Testis (tissue), 3 donors: ENCODE results near the gene TFDP2. TPM values are rescaled to one million over a fixed set of nuclear protein-coding genes. Genes with fewer than 3 reads are reported as not detected.

Source experiments
- DNase-seq: peaks from one replicate; pipeline ENCODE4 v3.0.0-alpha.2; 2019
- H3K27ac ChIP-seq, 2 donors: fragments of 200-600 bp; sonication (generic); one replicate each; pipeline ENCODE4 v1.5.1; 2019
- H3K27me3 ChIP-seq: fragments of 200-600 bp; sonication (generic); one replicate; pipeline ENCODE4 v1.5.1; 2019
- H3K36me3 ChIP-seq: fragments of 200-600 bp; sonication (generic); one replicate; pipeline ENCODE4 v1.5.1; 2017; ENCODE audit warnings: low read depth; ENCODE audit errors: missing control alignments
- H3K4me1 ChIP-seq: fragments of 200-600 bp; sonication (generic); one replicate; pipeline ENCODE4 v1.5.1; 2019
- H3K4me3 ChIP-seq, 2 donors: fragments of 200-600 bp; sonication (generic); one replicate each; pipeline ENCODE4 v1.5.1; 2017 to 2019
- H3K9me3 ChIP-seq: fragments of 200-600 bp; sonication (generic); one replicate; pipeline ENCODE4 v1.5.1; 2017
- POLR2A ChIP-seq: fragments of 450-650 bp; IDR thresholded peaks from one replicate; pipeline ENCODE4 v1.6.1; 2017; ENCODE audit warnings: antibody characterized with exemption, mild to moderate bottlenecking, moderate library complexity
- WGBS, 2 donors: methylation state at CpG; one replicate each; pipeline ENCODE4 v1.1.5; 2018; 5-methylcytosine and 5-hydroxymethylcytosine counted together
- intact Hi-C: fragments of 100-400 bp; cut with DNase I; formaldehyde crosslinking; loops from one replicate; pipeline ENCODE4 v1.15.1; 2023; ENCODE audit warnings: low total_unique reads
- polyA plus RNA-seq: library from polyadenylated mRNA; stranded (reverse); fragments of 350-450 nt; fragmentation: Illumina TruSeq; extraction: RNeasy Lipid Tissue Mini Kit (QIAGEN cat#74804); gene quantifications from one replicate; pipeline ENCODE4 v1.2.3, GENCODE V29; 2014; ENCODE audit warnings: low read depth, low replicate concordance; ENCODE audit not compliant: insufficient read depth
- total RNA-seq, 2 donors: library from RNA; depleted of rRNA; stranded (reverse); fragments of >200 nt; gene quantifications; one replicate each; pipeline ENCODE4 v1.2.3, GENCODE V29; 2016
- TF ChIP-seq, protein P1 (sequence below), 3 experiments: fragments of 450-650 bp in 2 of 3; fragments of 200-600 bp in 1 of 3; sonication (generic) in 1 of 3; IDR thresholded peaks; one replicate each; pipeline ENCODE4 v1.5.1; 2016 to 2019; ENCODE audit warnings: antibody characterized with exemption in 3 of 3, mild to moderate bottlenecking in 2 of 3, moderate library complexity in 1 of 3

TFDP2 gene
- total and polyA plus RNA-seq, 3 donors from 2014 or later: 110 to 168 (median 152) TPM

DNA sequence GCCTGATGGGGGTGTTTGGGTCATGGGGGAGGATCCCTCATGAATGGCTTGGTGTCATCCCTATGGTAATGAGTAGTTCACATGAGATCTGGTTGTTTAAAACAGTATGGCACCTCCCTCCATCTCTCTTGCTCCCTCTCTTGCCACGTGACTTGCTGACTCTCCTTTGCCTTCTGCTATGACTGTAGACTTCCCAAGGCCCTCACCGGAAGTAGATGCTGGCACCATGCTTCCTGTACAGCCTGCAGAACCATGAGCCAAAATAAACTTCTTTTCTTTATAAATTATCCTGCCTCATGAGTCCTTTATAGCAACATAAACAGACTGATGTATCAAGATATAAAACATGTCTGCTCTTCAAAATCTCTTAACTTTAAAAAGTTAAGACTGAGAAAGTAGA is 96.1 kb downstream of the TFDP2 start:
- 70 to 86% methylated on average over 2 of the region's 2 CpGs for WGBS, 2 donors
- intact Hi-C loops: no loop called here
- H3K36me3 ChIP-seq: no peaks in the 10 kb centered on the region
- H3K9me3 ChIP-seq: no peaks in the 10 kb centered on the region
- DNase-seq: no peak
- no peak overlapping the region for H3K4me3 ChIP-seq
- no peaks in the 10 kb centered on the region for H3K27me3 ChIP-seq
- no peaks in the 10 kb centered on the region for H3K4me1 ChIP-seq
- no peak overlapping the region for H3K27ac ChIP-seq
- TF ChIP-seq, protein P1, sequence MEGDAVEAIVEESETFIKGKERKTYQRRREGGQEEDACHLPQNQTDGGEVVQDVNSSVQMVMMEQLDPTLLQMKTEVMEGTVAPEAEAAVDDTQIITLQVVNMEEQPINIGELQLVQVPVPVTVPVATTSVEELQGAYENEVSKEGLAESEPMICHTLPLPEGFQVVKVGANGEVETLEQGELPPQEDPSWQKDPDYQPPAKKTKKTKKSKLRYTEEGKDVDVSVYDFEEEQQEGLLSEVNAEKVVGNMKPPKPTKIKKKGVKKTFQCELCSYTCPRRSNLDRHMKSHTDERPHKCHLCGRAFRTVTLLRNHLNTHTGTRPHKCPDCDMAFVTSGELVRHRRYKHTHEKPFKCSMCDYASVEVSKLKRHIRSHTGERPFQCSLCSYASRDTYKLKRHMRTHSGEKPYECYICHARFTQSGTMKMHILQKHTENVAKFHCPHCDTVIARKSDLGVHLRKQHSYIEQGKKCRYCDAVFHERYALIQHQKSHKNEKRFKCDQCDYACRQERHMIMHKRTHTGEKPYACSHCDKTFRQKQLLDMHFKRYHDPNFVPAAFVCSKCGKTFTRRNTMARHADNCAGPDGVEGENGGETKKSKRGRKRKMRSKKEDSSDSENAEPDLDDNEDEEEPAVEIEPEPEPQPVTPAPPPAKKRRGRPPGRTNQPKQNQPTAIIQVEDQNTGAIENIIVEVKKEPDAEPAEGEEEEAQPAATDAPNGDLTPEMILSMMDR (IDR thresholded peaks at IDR 0.05): no peak

DNA sequence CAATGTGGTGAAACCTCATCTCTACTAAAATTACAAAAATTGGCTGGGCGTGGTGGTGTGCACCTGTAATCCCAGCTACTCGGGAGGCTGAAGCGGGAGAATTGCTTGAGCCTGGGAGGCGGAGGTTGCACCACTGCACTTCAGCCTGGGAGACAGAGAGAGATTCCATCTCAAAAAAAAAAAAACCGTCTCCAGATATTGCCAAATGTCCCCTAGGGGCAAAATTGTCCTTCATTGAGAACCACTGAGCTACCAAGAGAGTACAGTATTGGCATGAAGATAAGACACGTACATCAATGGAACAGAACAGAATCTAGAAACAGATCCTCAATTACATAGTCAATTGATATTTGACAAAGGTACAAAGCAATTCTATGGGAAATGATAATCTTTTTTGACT is 98.0 kb downstream of the TFDP2 start:
- no peaks in the 10 kb centered on the region for H3K4me1 ChIP-seq
- H3K4me3 ChIP-seq: no peak overlapping the region
- no peak overlapping the region for H3K27ac ChIP-seq
- H3K9me3 ChIP-seq: no peaks in the 10 kb centered on the region
- no peak for DNase-seq
- TF ChIP-seq POLR2A: no peak
- TF ChIP-seq, protein P1 (IDR thresholded peaks at IDR 0.05): no peak
- H3K27me3 ChIP-seq: no peaks in the 10 kb centered on the region
- WGBS, 2 donors: 95 to 97% methylated on average over 6 of the region's 6 CpGs
- no peaks in the 10 kb centered on the region for H3K36me3 ChIP-seq
- intact Hi-C loops: no loop called here

DNA sequence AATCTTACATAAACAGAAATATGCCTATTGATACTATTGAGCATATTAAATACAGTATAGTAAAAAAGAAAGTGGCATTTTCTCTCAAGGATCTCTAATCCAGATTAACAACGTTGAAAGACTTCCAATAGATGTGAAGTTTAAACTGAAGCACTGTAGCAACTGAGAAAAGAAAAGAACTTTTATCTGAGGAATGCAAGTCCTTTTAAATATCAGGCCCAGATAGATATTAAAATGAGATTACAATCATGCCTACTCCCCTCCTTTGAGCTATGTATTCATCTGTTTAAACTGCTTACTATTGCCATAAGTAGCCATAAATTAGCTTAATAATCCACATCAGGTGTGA is 102.3 kb downstream of the TFDP2 start:
- intact Hi-C loops: no loop called here
- H3K4me1 ChIP-seq: no peaks in the 10 kb centered on the region
- H3K36me3 ChIP-seq: no peaks in the 10 kb centered on the region
- no peak for DNase-seq
- no peak overlapping the region for H3K4me3 ChIP-seq
- WGBS, 2 donors: 43 to 67% methylated on average over 1 of the region's 1 CpG
- no peaks in the 10 kb centered on the region for H3K9me3 ChIP-seq
- TF ChIP-seq, protein P1 (IDR thresholded peaks at IDR 0.05): no peak
- TF ChIP-seq POLR2A: no peak
- H3K27ac ChIP-seq: no peak overlapping the region
- no peaks in the 10 kb centered on the region for H3K27me3 ChIP-seq

DNA sequence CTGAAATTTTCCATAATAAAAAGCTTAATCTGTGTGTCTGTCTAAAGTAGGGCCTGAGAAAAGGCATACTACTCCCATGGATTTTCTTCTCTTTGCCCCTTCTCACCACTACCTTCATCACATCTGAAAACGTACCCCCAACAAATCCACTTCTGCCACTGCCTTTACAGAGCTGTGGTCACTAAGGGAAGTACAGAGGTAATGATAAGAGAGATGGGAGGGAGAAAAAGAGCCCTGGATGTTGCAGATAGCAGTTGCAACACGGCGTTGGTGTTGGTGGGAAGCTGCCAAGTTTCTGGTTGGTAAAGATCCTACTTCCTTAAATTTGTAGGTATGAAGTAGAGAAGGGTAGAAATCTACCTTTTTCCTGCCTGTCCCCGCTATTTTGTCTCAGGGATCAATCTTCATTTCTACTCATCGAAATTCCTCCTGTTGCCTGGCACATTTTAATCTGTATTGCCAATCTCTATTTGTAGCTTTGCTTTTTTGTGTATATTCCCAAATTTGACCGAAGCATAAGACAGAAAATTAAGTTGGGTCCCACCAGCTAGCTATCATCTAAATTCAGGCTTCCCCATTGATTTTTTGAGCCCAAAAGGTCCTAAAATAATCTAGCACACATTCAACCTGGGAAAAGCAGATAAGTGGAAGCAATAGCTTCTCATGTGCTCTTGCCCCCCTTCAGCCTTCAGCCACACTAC is 102.9 kb downstream of the TFDP2 start:
- no peak for DNase-seq
- H3K27ac ChIP-seq: no peak overlapping the region
- intact Hi-C loops: no loop called here
- TF ChIP-seq, protein P1 (IDR thresholded peaks at IDR 0.05): no peak
- TF ChIP-seq POLR2A: no peak
- no peak overlapping the region for H3K4me3 ChIP-seq
- no peaks in the 10 kb centered on the region for H3K4me1 ChIP-seq
- WGBS, 2 donors: 73 to 83% methylated on average over 6 of the region's 6 CpGs
- H3K9me3 ChIP-seq: no peaks in the 10 kb centered on the region
- no peaks in the 10 kb centered on the region for H3K27me3 ChIP-seq
- H3K36me3 ChIP-seq: no peaks in the 10 kb centered on the region

DNA sequence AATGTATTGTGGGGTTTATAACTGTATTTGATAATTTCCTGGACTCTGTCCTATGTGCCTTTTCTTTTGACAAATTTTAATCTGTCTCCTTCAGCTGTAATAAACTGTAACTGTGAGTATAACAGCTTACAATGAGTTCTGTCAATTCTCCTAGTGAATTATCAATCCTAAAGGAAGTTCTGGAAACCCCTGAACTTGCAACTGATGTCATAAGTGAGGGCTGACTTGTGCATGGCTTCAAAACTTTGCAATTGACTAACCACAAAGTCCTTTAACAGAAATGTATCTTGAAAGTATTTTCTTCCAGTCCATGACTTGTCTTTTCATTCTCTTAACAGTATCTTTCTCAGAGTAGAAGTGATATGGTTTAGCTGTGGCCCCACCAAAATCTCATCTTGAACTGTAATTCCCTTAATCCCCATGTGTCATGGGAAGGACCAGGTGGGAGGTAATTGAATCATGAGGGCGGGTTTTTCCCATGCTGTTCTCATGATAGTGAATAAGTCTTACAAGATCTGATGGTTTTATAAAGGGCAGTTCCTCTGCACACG is 108.3 kb downstream of the TFDP2 start:
- Histone ChIP-seq H3K4me1 (no peaks in the 10 kb centered on the region), H3K9me3 (no peaks in the 10 kb centered on the region), H3K27me3 (no peaks in the 10 kb centered on the region), H3K27ac (no peak overlapping the region), H3K4me3 (no peak overlapping the region), H3K36me3 (no peaks in the 10 kb centered on the region)
- no peak for DNase-seq
- TF ChIP-seq, protein P1 (IDR thresholded peaks at IDR 0.05): no peak
- TF ChIP-seq POLR2A: no peak
- intact Hi-C loops: no loop called here
- WGBS, 2 donors: 90 to 98% methylated on average over 2 of the region's 2 CpGs
